ENCODE data around the gene RNASEH2B.

RNASEH2B gene

GRCh38 chr13:50942630-50943311, 33.2 kb downstream of the RNASEH2B start:
- DNase-seq: no peak

GRCh38 chr13:50945669-50946068, 36.1 kb downstream of the RNASEH2B start:
- no peak for DNase-seq

GRCh38 chr13:50948601-50949000, 39.0 kb downstream of the RNASEH2B start:
- DNase-seq: peak; percentile 26

DNA sequence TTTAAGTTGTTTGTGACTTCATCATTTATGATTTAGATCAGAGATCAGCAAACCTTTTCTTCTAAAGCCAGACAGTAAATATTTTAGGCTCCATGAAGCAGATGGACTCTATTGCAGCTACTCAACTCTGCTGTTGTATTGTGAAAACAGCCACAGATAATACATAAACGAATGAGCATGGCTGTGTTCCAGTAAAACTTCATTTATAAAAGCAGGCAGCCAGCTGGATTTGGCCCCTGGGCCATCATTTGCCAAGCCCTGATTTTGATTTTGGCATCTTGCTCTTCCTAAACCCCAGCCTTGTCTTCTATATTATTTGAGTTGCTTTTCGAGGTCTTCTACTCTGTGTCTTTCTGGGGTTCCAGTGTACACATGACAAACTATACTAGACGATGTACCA, 41.3 kb downstream of the RNASEH2B start:
- no peak for DNase-seq

- no peak for DNase-seq
These were observed 41.8 kb downstream of the RNASEH2B start for GRCh38 chr13:50951366-50951765.

DNA sequence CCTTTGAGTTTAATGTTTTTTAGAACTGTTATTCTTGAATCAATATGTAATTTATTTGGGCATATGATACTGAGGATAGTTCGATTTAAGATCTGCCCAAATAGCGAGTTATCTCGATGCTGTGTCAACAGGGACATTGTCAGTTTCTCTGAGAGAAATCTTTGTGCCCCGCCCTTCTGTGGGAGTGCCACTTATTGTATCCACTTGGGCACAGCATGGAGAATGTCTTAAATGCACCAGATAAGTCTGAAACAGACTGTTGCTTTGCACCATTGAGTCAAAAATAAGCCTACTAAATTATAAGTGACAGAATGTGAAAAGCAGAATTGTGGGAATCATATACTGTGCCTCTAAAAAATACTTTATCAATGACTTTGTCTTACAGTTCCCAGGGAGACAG, 45.6 kb downstream of the RNASEH2B start:
- DNase-seq: no peak

GRCh38 chr13:50955798-50956197, 46.2 kb downstream of the RNASEH2B start:
- no peak for DNase-seq

GRCh38 chr13:50957620-50958019, 48.0 kb downstream of the RNASEH2B start:
- DNase-seq: no peak

DNA sequence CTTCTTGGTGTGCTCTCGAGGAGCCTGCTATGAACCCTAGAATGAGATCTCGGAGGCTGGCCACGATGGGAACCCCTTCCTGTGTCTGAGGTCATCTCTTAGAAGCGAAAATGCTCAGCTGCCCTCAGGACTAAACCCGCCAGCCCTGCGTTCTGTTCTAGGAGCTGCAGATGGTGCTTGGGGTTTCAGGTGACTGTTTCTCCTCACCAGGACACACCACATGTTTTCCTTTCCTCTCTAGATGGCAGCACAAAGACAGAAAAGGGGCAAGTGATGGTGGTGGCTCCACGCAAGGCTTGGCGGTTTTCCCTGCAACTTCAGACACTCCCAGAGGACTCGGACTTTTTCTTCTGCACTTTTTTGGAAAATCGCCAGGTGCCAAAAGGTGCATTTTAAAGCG, 60.1 kb downstream of the RNASEH2B start:
- no peak for DNase-seq

GRCh38 chr13:50970956-50971355, 61.4 kb downstream of the RNASEH2B start:
- no peak for DNase-seq

GRCh38 chr13:50974268-50974667, 64.7 kb downstream of the RNASEH2B start:
- DNase-seq: no peak

DNA sequence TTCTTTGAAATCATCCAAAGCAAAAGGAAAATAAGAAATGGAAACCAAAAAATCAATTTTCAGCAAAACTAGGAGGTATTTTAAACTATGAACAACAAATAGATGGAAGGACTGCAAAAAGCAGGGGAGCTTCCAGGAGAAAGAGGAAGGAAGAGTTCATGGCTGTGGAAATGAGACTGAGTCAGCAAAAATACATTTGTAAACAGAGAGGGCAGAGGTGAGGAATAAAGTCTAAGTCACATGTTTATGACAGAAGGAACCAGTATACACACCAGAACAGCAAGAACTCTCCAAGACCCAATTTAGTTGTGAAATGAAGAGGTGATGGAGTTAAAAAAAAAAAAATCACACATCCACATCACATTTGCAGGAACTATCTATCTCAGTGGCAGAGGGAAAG, 69.6 kb downstream of the RNASEH2B start:
- no peak for DNase-seq

GRCh38 chr13:50981686-50982085, 72.1 kb downstream of the RNASEH2B start:
- DNase-seq: no peak

DNA sequence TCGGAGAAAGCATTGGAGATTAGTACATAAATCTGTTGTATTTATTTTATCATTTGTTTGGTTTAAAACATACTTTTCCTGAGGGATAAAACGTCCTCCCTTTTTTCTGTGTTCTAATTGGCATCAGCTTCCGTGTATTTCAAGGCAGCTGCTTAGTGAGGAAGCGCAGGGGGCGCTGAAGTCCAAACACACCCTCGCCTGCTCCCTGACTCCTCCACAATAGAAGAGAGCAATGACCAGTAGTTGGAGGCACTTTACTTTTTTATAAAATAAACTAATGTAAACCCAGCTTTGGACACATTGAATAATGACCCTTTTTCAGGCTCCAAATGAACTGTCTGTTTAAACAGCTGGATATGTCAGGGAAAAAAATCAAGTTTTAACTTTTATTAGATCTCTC, 79.9 kb downstream of the RNASEH2B start:
- DNase-seq: no peak

GRCh38 chr13:50990065-50990817, 80.7 kb downstream of the RNASEH2B start:
- DNase-seq: no peak

DNA sequence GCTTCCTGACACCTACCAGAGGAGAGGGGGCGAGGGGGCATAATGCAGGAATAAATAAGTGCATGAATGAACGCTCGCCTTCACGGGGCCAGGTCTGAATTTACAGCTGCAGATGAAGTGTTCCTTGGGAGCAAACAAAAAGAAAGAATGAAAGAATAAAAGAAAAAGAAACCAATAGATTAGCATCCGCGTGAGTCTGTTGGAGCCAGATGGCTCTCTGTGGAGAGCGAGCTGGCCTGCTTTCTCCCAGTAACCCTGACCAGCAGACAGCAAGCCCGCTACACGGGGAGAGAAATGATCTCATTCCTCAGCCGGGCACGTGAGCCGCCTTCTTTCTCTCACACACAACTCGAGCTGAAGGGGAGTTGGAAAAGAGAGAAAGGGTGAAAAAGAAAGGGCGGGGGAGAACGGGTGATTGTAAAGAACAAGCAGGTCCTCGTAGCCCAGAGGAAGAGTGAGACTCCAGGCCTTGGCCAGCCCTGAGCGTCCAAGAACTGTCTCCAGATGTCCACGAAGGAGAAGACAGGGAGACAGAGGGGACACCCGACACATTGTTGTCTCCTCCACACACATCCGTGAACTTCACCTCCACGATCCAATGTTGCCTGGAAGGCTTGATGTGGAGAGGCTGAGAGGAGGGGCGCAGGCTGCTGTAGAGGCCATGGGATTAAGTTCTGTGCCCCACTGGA, 81.4 kb downstream of the RNASEH2B start:
- peak; percentile 56 for DNase-seq

DNA sequence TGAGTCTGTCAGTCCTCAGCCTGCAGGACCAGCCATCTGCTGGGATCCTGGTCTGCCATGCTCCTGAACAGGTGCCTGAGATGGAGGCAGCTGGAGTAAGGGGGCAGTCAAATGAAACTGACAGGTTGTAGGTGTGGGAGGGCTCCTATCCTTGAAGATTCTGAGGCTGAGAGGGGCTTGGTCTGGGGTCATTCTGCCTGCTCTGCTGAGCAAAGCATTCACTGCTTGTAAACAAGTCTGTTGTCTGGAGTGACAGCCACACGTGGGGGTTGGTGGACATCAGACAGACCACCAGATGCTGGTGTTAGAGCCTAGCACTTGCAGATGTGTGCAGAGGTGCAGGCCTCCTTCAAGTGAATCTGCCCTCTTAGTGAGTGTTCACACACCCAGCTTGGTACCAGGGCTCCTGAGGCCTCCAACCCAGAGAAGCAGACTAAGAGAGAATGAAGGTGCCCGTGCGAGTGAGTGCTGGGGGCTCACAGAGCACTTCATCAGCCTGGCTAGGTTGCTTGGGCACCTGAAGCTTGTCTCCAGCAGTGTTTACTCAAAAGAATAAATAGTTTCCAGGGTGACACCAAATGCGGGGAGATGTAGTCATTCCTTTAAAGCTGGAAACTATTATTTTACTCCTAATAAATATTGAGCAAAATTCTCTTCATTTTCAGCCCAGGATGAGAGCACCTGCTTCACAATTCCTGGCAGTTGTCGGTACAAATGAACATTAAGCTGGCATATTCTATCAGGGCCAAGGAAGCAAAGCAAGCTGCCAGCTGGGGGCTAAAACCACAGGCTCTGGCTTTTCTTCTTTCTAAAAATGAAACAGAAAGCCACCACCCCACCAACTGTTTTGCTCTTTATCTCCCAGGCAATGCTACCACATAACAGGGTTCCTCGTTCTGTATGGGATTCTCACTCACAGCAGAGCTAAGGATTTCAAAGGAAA, 82.3 kb downstream of the RNASEH2B start:
- no peak for DNase-seq

- no peak for DNase-seq
These were observed 83.8 kb downstream of the RNASEH2B start for GRCh38 chr13:50993371-50993770.

DNA sequence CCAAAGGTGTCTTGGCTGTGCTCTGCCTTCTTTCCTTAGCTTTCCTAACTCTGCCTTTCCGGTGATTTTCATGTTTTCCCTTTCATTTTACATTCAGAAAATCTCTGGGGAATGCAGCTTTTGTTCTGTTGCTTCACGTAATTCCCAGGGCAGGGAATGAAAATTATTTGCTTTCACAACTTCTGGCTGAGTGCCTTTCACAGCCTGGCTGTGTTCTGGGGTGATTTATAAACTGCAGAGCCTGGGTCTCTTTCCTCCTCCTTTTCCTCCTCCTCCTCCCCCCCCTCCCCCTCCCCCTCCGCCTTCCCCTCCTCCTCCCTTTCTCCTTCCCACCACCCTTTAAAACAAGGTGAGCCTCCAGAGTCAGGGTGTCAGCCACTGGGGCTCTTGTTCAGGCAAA, 84.3 kb downstream of the RNASEH2B start:
- no peak for DNase-seq

DNA sequence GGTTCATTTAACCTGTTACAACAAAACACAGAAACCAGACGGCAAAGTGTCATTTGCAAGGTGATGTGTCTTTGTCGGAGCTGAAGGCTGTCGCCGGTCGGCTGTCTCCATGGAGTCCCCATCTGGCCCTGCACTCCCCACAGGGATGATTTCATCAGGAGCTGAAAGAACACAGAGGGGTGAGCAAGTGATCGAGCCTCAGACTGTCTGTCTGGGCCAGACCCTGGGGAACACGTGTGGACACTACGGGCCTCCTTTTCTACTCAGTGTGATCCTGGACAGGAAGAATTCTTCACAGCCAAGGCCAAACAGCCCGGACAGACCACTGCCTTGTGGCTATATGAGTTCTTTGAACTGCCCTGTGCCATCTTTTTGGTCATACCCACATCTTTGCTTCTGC, 85.1 kb downstream of the RNASEH2B start:
- DNase-seq: no peak

DNA sequence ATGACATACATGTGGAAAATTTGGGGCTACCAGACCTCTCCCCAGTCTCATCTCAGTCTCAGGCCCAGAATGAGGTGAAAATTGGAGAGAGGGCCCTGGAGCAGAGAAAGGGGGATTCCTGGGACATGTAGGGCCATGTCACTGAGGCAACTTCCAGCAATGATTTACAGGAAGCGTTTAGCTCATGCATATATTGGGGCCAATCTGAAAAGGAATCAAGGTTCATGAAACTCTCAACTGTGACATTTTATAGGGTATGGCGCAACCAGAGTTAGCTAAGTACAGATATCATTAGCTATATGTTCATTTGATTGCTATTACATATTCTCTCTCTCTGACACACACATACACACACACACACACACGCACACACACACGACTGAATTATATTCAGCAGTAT, 86.3 kb downstream of the RNASEH2B start:
- no peak for DNase-seq

DNA sequence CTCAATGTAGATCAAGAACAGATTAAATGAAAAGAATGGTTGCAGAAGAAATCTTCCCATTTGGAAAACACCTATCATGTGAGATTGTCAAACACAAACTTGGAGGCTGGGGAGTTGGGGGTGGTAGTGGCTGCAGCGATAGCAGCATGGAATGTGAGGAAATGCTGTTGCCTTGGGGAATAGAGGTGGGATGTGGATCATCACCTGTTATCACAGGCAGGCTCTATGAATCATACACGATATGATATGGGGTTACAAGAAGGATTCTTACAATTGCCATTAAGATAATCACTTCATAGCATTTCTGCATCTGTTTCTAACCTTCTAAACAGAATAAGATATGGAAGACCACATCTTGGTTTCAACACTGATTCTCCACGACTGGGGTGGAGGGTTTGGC, 88.7 kb downstream of the RNASEH2B start:
- DNase-seq: no peak

GRCh38 chr13:50999641-51000040, 90.0 kb downstream of the RNASEH2B start:
- DNase-seq: no peak
